ENCODE data around the gene PDE4B. TPM values are rescaled to one million over a fixed set of nuclear protein-coding genes. Genes with fewer than 3 reads are reported as not detected.

Gene PDE4B
- total and polyA plus RNA-seq, 2 of the 13 experiments (the other 11 are each of a cell fraction or from before 2014, with no cell fraction given), result not detected

GRCh38 chr1:66274634-66275033 is 481.9 kb downstream of the PDE4B start:
- Histone ChIP-seq H3K79me2 (ENCODE audit: insufficient read depth, low read length) (no peaks in the 10 kb centered on the region), H4K20me1 (ENCODE audit: insufficient read depth, low read length) (no peaks in the 10 kb centered on the region), H3K27me3 (ENCODE audit: control insufficient read depth in 1 of 2, insufficient read depth in 2 of 2, low read length in 2 of 2) (no peaks in the 10 kb centered on the region), H3K9me3 (ENCODE audit: low read length) (no peaks in the 10 kb centered on the region), H3K9ac (ENCODE audit: insufficient read depth, low read depth, low read length) (no peak overlapping the region), H3K27ac (ENCODE audit: extremely low read length, insufficient read depth, low read length) (no peak overlapping the region), H2AFZ (ENCODE audit: low read length) (no peak overlapping the region), H3K36me3 (replicated peaks in 1 of 2; ENCODE audit: control insufficient read depth in 1 of 2, insufficient read depth in 2 of 2, low read length in 2 of 2) (no peaks in the 10 kb centered on the region), H3K4me2 (ENCODE audit: low read depth, low read length) (no peak overlapping the region), H3K4me1 (ENCODE audit: insufficient read depth, low read length) (no peaks in the 10 kb centered on the region), H3K4me3 (replicated peaks in 1 of 3; ENCODE audit: insufficient read depth in 1 of 3, low read depth in 2 of 3, low read length in 3 of 3) (no peak overlapping the region)
- no peak for ATAC-seq
- WGBS (ENCODE audit: low lambda C conversion rate), result 7% methylated on average over 1 of the region's 1 CpG
- ChIA-PET CTCF (ENCODE audit: low intra/inter-chr PET ratio, low total read pairs) (no interaction called here), POLR2A (no interaction called here)
- intact Hi-C loops (cut with micrococcal nuclease; ENCODE audit: unreplicated experiment), result no loop called here
- DNase-seq (ENCODE audit: low spot score), result no peak
- TF ChIP-seq REST (IDR thresholded peaks at IDR 0.05; ENCODE audit: borderline replicate concordance in 1 of 2, low read depth in 1 of 2, low read length in 2 of 2), result no peak
- TF ChIP-seq MLLT10 (CRISPR knock-in tag; IDR thresholded peaks at IDR 0.05), result no peak
- in situ Hi-C loops (cut with HindIII; ENCODE audit: extremely low pct_ligation_motif_present, low pct_unique_long_range_greater_than_20kb), result no loop called here
- BruUV-seq (replicated peaks), result no TSS peak
- FAIRE-seq, result no peak

GRCh38 chr1:66275083-66275482 is 482.4 kb downstream of the PDE4B start:
- Histone ChIP-seq H3K4me2 (ENCODE audit: low read depth, low read length) (no peak overlapping the region), H3K9ac (ENCODE audit: insufficient read depth, low read depth, low read length) (no peak overlapping the region), H3K27ac (ENCODE audit: extremely low read length, insufficient read depth, low read length) (no peak overlapping the region), H3K27me3 (ENCODE audit: control insufficient read depth in 1 of 2, insufficient read depth in 2 of 2, low read length in 2 of 2) (no peaks in the 10 kb centered on the region), H3K9me3 (ENCODE audit: low read length) (no peaks in the 10 kb centered on the region), H3K4me1 (ENCODE audit: insufficient read depth, low read length) (no peaks in the 10 kb centered on the region), H3K36me3 (replicated peaks in 1 of 2; ENCODE audit: control insufficient read depth in 1 of 2, insufficient read depth in 2 of 2, low read length in 2 of 2) (no peaks in the 10 kb centered on the region), H2AFZ (ENCODE audit: low read length) (no peak overlapping the region), H4K20me1 (ENCODE audit: insufficient read depth, low read length) (no peaks in the 10 kb centered on the region), H3K79me2 (ENCODE audit: insufficient read depth, low read length) (no peaks in the 10 kb centered on the region), H3K4me3 (replicated peaks in 1 of 3; ENCODE audit: insufficient read depth in 1 of 3, low read depth in 2 of 3, low read length in 3 of 3) (no peak overlapping the region)
- ChIA-PET CTCF (ENCODE audit: low intra/inter-chr PET ratio, low total read pairs) (no interaction called here), POLR2A (no interaction called here)
- intact Hi-C loops (cut with micrococcal nuclease; ENCODE audit: unreplicated experiment), result no loop called here
- BruUV-seq (replicated peaks), result no TSS peak
- FAIRE-seq (no peak), DNase-seq (ENCODE audit: low spot score) (no peak), ATAC-seq (no peak)
- WGBS (ENCODE audit: low lambda C conversion rate), result 7% methylated on average over 1 of the region's 1 CpG
- in situ Hi-C loops (cut with HindIII; ENCODE audit: extremely low pct_ligation_motif_present, low pct_unique_long_range_greater_than_20kb), result no loop called here
- no peak for TF ChIP-seq E2F1 (CRISPR knock-in tag; IDR thresholded peaks at IDR 0.05)
- TF ChIP-seq PAX8 (CRISPR knock-in tag; IDR thresholded peaks at IDR 0.05; ENCODE audit: borderline replicate concordance), result no peak
- TF ChIP-seq PPARG (CRISPR knock-in tag; conservative IDR thresholded peaks at IDR 0.05), result no peak
- TF ChIP-seq ZUFSP (CRISPR knock-in tag; IDR thresholded peaks at IDR 0.05; ENCODE audit: borderline replicate concordance), result no peak
- no peak for TF ChIP-seq TFE3 (CRISPR knock-in tag; IDR thresholded peaks at IDR 0.05)
- no peak for TF ChIP-seq RARG (CRISPR knock-in tag; IDR thresholded peaks at IDR 0.05; ENCODE audit: low read depth)
- no peak for TF ChIP-seq FOXA1 (IDR thresholded peaks at IDR 0.05)
- TF ChIP-seq FOXA1 (CRISPR knock-in tag; IDR thresholded peaks at IDR 0.05), result no peak
- TF ChIP-seq MED13 (CRISPR knock-in tag; IDR thresholded peaks at IDR 0.05), result no peak
- TF ChIP-seq ZBTB38 (CRISPR knock-in tag; IDR thresholded peaks at IDR 0.05), result no peak

All from HepG2 (cell line).